Endothelial cell of umbilical vein (primary cell): Measurements from ENCODE around the gene CCDC93. TPM values are rescaled to one million over a fixed set of nuclear protein-coding genes. Genes with fewer than 3 reads are reported as not detected.

ENCODE experiments used
- BruUV-seq: library from RNA; stranded (reverse); fragments of 400-500 nt; replicated peaks from 2 replicates; lab custom pipeline; 2021; lab: Mats Ljungman, UMichigan
- CTCF ChIA-PET: fragments of 300-600, 350-600 bp; sonication (Branson Sonifier 250); formaldehyde crosslinking; loops from one replicate; lab custom pipeline; 2021; ENCODE audit warnings: antibody characterized with exemption, inconsistent platforms; lab: Charles Lee
- POLR2A ChIA-PET: fragments of 300-600, 350-600 bp; sonication (Branson Sonifier 250); formaldehyde crosslinking; loops from one replicate; lab custom pipeline; 2021; ENCODE audit warnings: antibody characterized with exemption, inconsistent platforms; lab: Charles Lee
- DNase-seq: peaks from one replicate; pipeline ENCODE4 v3.0.0-alpha.2; 2011; ENCODE audit warnings: low read depth, low spot score
- FAIRE-seq: peaks from 2 replicates; lab custom pipeline; 2011; peaks lifted over from hg19 to GRCh38; lab: Jason Lieb, UNC
- H2AFZ ChIP-seq: 2 replicates; pipeline ENCODE4 v1.6.0; 2012; ENCODE audit warnings: low read depth, low read length, control low read depth, inconsistent platforms
- H3K27ac ChIP-seq: 2 replicates; pipeline ENCODE4 v1.5.1; 2011; ENCODE audit warnings: low read depth, mild to moderate bottlenecking, control low read depth, low read length, moderate library complexity; ENCODE audit not compliant: insufficient read depth
- H3K27me3 ChIP-seq, 2 experiments: 2 replicates each; pipeline versions ENCODE4 v1.6.0 to v1.6.1; 2011; ENCODE audit warnings: low read length in 2 of 2, mixed read lengths in 1 of 2; ENCODE audit not compliant: control insufficient read depth in 2 of 2, insufficient read depth in 2 of 2
- H3K36me3 ChIP-seq, 2 experiments: 2 replicates in 1 of 2; 3 replicates in 1 of 2; pipeline ENCODE4 v1.5.1; 2011; ENCODE audit warnings: low read length in 2 of 2, mild to moderate bottlenecking in 1 of 2, moderate library complexity in 1 of 2; ENCODE audit not compliant: control insufficient read depth in 2 of 2, insufficient read depth in 2 of 2; ENCODE audit errors: extremely low read depth in 1 of 2
- H3K4me1 ChIP-seq: 3 replicates; pipeline ENCODE4 v1.5.1; 2011; ENCODE audit warnings: mild to moderate bottlenecking, low read length; ENCODE audit not compliant: control insufficient read depth, insufficient read depth; ENCODE audit errors: extremely low read depth
- H3K4me2 ChIP-seq: 2 replicates; pipeline ENCODE4 v1.6.1; 2011; ENCODE audit warnings: low read length, control low read depth, mixed read lengths; ENCODE audit not compliant: insufficient read depth
- H3K4me3 ChIP-seq, 3 experiments: fragments of 200-600 bp in 1 of 3; sonication (generic), shearing (Covaris generic) in 1 of 3; replicated peaks in 1 of 3; 2 replicates each; pipeline ENCODE4 v1.5.1; 2011 to 2016; ENCODE audit warnings: control low read depth in 3 of 3, low read length in 3 of 3, mild to moderate bottlenecking in 2 of 3, inconsistent platforms in 1 of 3, low read depth in 1 of 3, moderate library complexity in 1 of 3; ENCODE audit not compliant: insufficient read depth in 1 of 3
- H3K79me2 ChIP-seq: 2 replicates; pipeline ENCODE4 v1.6.0; 2012; ENCODE audit warnings: low read length, inconsistent platforms; ENCODE audit not compliant: control insufficient read depth, insufficient read depth
- H3K9ac ChIP-seq: replicated peaks from 2 replicates; pipeline ENCODE3; 2011; ENCODE audit warnings: low read length, control low read depth; ENCODE audit not compliant: insufficient read depth; ENCODE audit errors: extremely low read depth
- H3K9me1 ChIP-seq: replicated peaks from 3 replicates; pipeline ENCODE4 v1.6.0; 2011; ENCODE audit warnings: mild to moderate bottlenecking, low read length; ENCODE audit not compliant: control insufficient read depth, insufficient read depth; ENCODE audit errors: extremely low read depth
- H3K9me3 ChIP-seq: replicated peaks from 2 replicates; pipeline ENCODE4 v1.5.1; 2012; ENCODE audit warnings: low read length, inconsistent platforms; ENCODE audit not compliant: control insufficient read depth, insufficient read depth
- H4K20me1 ChIP-seq: replicated peaks from 2 replicates; pipeline ENCODE3; 2011; ENCODE audit warnings: mild to moderate bottlenecking, low read length; ENCODE audit not compliant: control insufficient read depth, insufficient read depth; ENCODE audit errors: extremely low read depth
- CTCF ChIP-seq, 2 donors: IDR thresholded peaks; 1 replicate in 1 of 2; 2 replicates in 1 of 2; pipeline ENCODE4 v1.5.1; 2011; ENCODE audit warnings: low read length in 2 of 2, mild to moderate bottlenecking in 2 of 2, moderate library complexity in 2 of 2, control low read depth in 1 of 2, inconsistent platforms in 1 of 2, low read depth in 1 of 2; ENCODE audit not compliant: insufficient read depth in 1 of 2; ENCODE audit errors: extremely low read depth in 1 of 2
- EZH2 ChIP-seq: IDR thresholded peaks from 2 replicates; pipeline ENCODE4 v1.6.1; 2012; ENCODE audit warnings: borderline replicate concordance, low read depth, mild to moderate bottlenecking, moderate library complexity, low read length, inconsistent platforms; ENCODE audit not compliant: severe bottlenecking
- FOS ChIP-seq: IDR thresholded peaks from 2 replicates; pipeline ENCODE4 v1.6.1; 2011; ENCODE audit warnings: mild to moderate bottlenecking, low read length, moderate library complexity, borderline replicate concordance; ENCODE audit not compliant: insufficient read depth
- GATA2 ChIP-seq: IDR thresholded peaks from 2 replicates; pipeline ENCODE4 v1.7.0; 2011; ENCODE audit warnings: low read depth, mild to moderate bottlenecking, moderate library complexity, mixed read lengths, low read length; ENCODE audit not compliant: insufficient read length, insufficient read depth
- JUN ChIP-seq: IDR thresholded peaks from 2 replicates; pipeline ENCODE4 v1.6.1; 2011; ENCODE audit warnings: borderline replicate concordance, low read depth; ENCODE audit not compliant: insufficient read length, insufficient read depth
- MAX ChIP-seq: IDR thresholded peaks from 2 replicates; pipeline ENCODE4 v1.6.1; 2011; ENCODE audit not compliant: insufficient read depth, insufficient read length
- MYC ChIP-seq: IDR thresholded peaks from one replicate; pipeline ENCODE4 v1.6.1; 2011; ENCODE audit warnings: mild to moderate bottlenecking, low read depth, low read length
- POLR2A ChIP-seq: IDR thresholded peaks from 2 replicates; pipeline ENCODE4 v1.6.1; 2012; ENCODE audit warnings: low read depth, mild to moderate bottlenecking, control low read depth, low read length
- POLR2AphosphoS5 ChIP-seq: IDR thresholded peaks from 2 replicates; pipeline ENCODE4 v1.6.1; 2012; ENCODE audit warnings: low read depth, mild to moderate bottlenecking, control low read depth, low read length, moderate library complexity; ENCODE audit not compliant: insufficient read depth
- dilution Hi-C: fragments of 300-500 bp; cut with MboI; formaldehyde crosslinking; loops from one replicate; pipeline ENCODE4 v1.15.0; 2019; ENCODE audit warnings: low sequenced_read_pairs; ENCODE audit not compliant: extremely low pct_ligation_motif_present
- intact Hi-C: fragments of 100-400 bp; cut with micrococcal nuclease; formaldehyde crosslinking; loops from one replicate; pipeline ENCODE4 v1.10.0; 2022
- polyA plus RNA-seq, 4 experiments: library from polyadenylated mRNA; depleted of rRNA in 3 of 4; stranded (reverse) in 3 of 4; unstranded in 1 of 4; fragments of >200 nt; gene quantifications; 2 replicates each; pipeline versions ENCODE4 v1.2.1 to v1.2.3, GENCODE V29; 2011 to 2012; ENCODE audit warnings: missing spikeins in 1 of 4
- total RNA-seq: library from RNA; stranded (reverse); gene quantifications from 2 replicates; pipeline ENCODE4 v1.2.3, GENCODE V29; 2021

Gene CCDC93
- total and polyA plus RNA-seq, 2 donors (not counting 3 experiments of a cell fraction or from before 2014, with no cell fraction given) = 13.8 to 35.1 TPM

GRCh38 chr2:118059919-118060478 lies 46.1 kb upstream of the CCDC93 start:
- DNase-seq (no peak), FAIRE-seq (no peak)
- TF ChIP-seq POLR2AphosphoS5 (no peak), GATA2 (no peak)

GRCh38 chr2:118058951-118059350 lies 45.1 kb upstream of the CCDC93 start:
- Histone ChIP-seq H3K4me1 (no peaks in the 10 kb centered on the region), H3K9ac (no peak overlapping the region), H3K27ac (no peak overlapping the region), H3K27me3 (peaks cover 2 to 15% of the 10 kb centered on the region in 2 experiments), H3K9me3 (no peaks in the 10 kb centered on the region), H3K4me3 (no peak overlapping the region), H3K4me2 (no peak overlapping the region), H3K36me3 (no peaks in the 10 kb centered on the region), H2AFZ (no peak overlapping the region), H3K79me2 (no peaks in the 10 kb centered on the region), H4K20me1 (no peaks in the 10 kb centered on the region), H3K9me1 (no peaks in the 10 kb centered on the region)
- dilution Hi-C loops = no loop called here
- BruUV-seq = no TSS peak
- ChIA-PET CTCF (interaction anchor here (1.2 to 7.4 kb wide), 3 partner anchors 9 to 26 kb away, joined by 4 to 75 read pairs (median 8); no protein-coding TSS in a partner anchor), POLR2A (no interaction called here)
- FAIRE-seq = no peak
- no peak for DNase-seq
- intact Hi-C loops = no loop called here
- TF ChIP-seq MYC = no peak
- no peak for TF ChIP-seq MAX
- TF ChIP-seq POLR2AphosphoS5 = no peak
- no peak for TF ChIP-seq GATA2
- TF ChIP-seq POLR2A = no peak
- no peak for TF ChIP-seq JUN
- TF ChIP-seq CTCF (IDR thresholded peaks at IDR 0.05; ENCODE audit: extremely low read depth in 1 of 2, insufficient read depth in 1 of 2, low read depth in 1 of 2, low read length in 2 of 2) = no peak
- TF ChIP-seq EZH2 = no peak
- no peak for TF ChIP-seq FOS

More at GRCh38 chr2:118059919-118060478, 46.1 kb upstream of the CCDC93 start:
- no TSS peak for BruUV-seq
- CTCF ChIA-PET = interaction anchor here (2.5 to 7.4 kb wide), 2 partner anchors 12 to 27 kb away, joined by 8 to 75 read pairs; no protein-coding TSS in a partner anchor
- H3K36me3 ChIP-seq = no peaks in the 10 kb centered on the region
- no peak overlapping the region for H2AFZ ChIP-seq
- H3K27me3 ChIP-seq = peaks cover 3 to 13% of the 10 kb centered on the region in 2 experiments
- intact Hi-C loops (loop anchor here (2.0 kb wide), 1 partner anchor 13 kb away; no protein-coding TSS in a partner anchor), dilution Hi-C loops (no loop called here)
- no peaks in the 10 kb centered on the region for H3K79me2 ChIP-seq
- H4K20me1 ChIP-seq = no peaks in the 10 kb centered on the region
- no peak overlapping the region for H3K4me3 ChIP-seq
- no peak overlapping the region for H3K9ac ChIP-seq
- H3K4me2 ChIP-seq = no peak overlapping the region
- H3K9me3 ChIP-seq = no peaks in the 10 kb centered on the region
- H3K4me1 ChIP-seq = no peaks in the 10 kb centered on the region
- no peak overlapping the region for H3K27ac ChIP-seq
- no peaks in the 10 kb centered on the region for H3K9me1 ChIP-seq
- POLR2A ChIA-PET = no interaction called here
